Sigmoid colon (tissue), 4 donors: Measurements from ENCODE around the gene SEMA3F.

ENCODE experiments used
- CTCF ChIP-seq, 4 experiments: fragments of 450-650 bp in 3 of 4; fragments of 200-600 bp in 1 of 4; IDR thresholded peaks; one replicate each; pipeline ENCODE4 v1.5.1; 2016 to 2019; ENCODE audit warnings: antibody characterized with exemption in 4 of 4, mild to moderate bottlenecking in 3 of 4, moderate library complexity in 2 of 4
- POLR2A ChIP-seq, 2 donors: fragments of 450-650 bp; IDR thresholded peaks; one replicate each; pipeline ENCODE4 v1.6.1; 2016; ENCODE audit warnings: antibody characterized with exemption in 2 of 2, mild to moderate bottlenecking in 2 of 2, moderate library complexity in 2 of 2
- POLR2AphosphoS5 ChIP-seq, 4 donors: sonication (generic); formaldehyde crosslinking; IDR thresholded peaks; one replicate each; pipeline ENCODE4 v1.6.1; 2017; ENCODE audit warnings: antibody characterized with exemption in 4 of 4

GRCh38 chr3:50201573-50202315, 46.6 kb downstream of the SEMA3F start:
- TF ChIP-seq CTCF (IDR thresholded peaks at IDR 0.05) (no peak), POLR2AphosphoS5 (IDR thresholded peaks at IDR 0.05) (no peak), POLR2A (IDR thresholded peaks at IDR 0.05) (no peak)
